GM19193 (cell line): ENCODE measurements around the gene ZDHHC18.

Experiments
- POLR2A ChIP-seq: IDR thresholded peaks from 4 replicates; pipeline ENCODE4 v1.6.1; 2011; ENCODE audit not compliant: insufficient read depth, insufficient read length; ENCODE audit errors: extremely low read depth

The ZDHHC18 gene

GRCh38 chr1:26820784-26821269 is 5.7 kb upstream of the ZDHHC18 start:
- TF ChIP-seq POLR2A: no peak

- no peak for TF ChIP-seq POLR2A
Measured at GRCh38 chr1:26822737-26823395, 3.6 kb upstream of the ZDHHC18 start.

GRCh38 chr1:26824731-26825130 is 1.8 kb upstream of the ZDHHC18 start:
- TF ChIP-seq POLR2A: no peak

DNA sequence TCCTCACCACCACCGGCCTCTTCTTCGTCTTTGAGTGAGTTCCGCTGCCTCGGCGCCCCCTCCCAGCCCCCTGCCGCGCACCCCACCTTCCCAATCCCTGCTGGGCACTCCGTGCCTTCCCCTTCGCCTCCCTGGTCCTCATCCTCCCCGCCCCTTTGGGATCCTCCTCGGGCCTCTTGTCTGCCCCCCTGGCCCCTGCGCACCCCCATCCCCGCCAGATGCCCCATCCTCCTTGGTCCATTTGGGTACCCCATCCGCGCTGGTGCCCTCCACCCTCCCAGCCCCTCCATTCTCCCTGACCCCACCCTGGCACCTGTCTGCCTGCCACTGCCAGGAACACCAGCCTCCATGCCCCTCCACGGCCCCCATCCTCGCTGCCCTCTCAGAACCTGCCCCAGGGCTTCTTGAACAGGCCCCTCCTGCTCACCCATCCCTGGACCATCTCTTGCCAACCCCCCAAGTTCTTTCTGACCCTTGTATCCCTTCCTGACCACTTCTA is 667 bp downstream of the ZDHHC18 start:
- no peak for TF ChIP-seq POLR2A

GRCh38 chr1:26827663-26828062 is 1.2 kb downstream of the ZDHHC18 start:
- TF ChIP-seq POLR2A: no peak

DNA sequence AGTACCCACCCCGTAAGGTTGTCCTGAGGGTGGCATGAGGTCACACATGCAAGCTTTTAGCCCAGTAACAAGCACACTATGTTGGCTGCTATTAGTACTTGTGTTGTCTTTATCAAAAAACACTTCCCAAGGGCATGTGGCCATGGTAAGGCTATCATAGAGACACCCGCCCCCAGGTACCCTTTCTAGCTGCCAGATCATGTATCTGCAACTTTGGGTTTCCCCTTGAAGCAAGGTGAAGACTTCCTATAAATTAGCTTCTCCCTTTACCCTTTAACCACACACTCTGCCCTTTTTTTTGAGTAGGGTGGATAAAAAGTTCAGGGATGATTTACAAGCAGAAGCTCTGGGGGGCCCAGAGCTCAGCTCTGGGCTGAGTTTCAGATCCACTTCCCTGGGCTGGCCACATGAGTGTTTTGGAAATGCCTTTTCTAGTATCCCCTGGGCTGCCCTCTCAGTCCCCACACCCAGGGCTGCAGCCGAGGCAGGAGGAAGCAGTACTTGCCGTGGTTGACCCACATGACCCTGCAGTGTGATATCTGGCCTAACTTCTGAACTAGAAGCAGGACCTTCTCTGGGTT is 2.0 kb downstream of the ZDHHC18 start:
- no peak for TF ChIP-seq POLR2A

GRCh38 chr1:26829184-26829911 is 2.9 kb downstream of the ZDHHC18 start:
- no peak for TF ChIP-seq POLR2A

DNA sequence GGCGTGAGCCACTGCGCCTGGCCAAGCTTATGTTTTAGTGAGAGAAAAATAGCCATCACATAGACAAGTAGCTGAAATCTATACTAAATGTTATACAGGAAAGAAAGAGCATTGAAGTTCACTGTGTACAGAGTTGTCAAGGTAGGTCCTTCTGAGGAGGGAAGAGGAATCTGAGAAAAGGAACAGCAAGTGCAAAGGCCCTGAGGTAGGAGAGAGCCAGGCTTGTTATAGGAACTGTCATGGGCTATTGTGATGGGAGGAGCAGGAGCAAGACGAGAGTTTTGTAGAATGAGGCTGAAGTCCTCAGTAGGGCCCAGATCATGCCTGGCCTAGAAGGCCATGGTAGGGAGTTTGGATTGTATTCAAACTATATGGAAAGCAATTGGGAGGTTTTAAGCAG is 4.6 kb downstream of the ZDHHC18 start:
- no peak for TF ChIP-seq POLR2A

- TF ChIP-seq POLR2A: no peak
Measured at GRCh38 chr1:26831546-26832248, 5.2 kb downstream of the ZDHHC18 start.

- TF ChIP-seq POLR2A: no peak
Measured at GRCh38 chr1:26832249-26832960, 5.9 kb downstream of the ZDHHC18 start.

- TF ChIP-seq POLR2A: peak; percentile 71
Measured at GRCh38 chr1:26833432-26834405, 7.2 kb downstream of the ZDHHC18 start.

- TF ChIP-seq POLR2A: peak; percentile 62
Measured at GRCh38 chr1:26838474-26839338, 12.2 kb downstream of the ZDHHC18 start.

DNA sequence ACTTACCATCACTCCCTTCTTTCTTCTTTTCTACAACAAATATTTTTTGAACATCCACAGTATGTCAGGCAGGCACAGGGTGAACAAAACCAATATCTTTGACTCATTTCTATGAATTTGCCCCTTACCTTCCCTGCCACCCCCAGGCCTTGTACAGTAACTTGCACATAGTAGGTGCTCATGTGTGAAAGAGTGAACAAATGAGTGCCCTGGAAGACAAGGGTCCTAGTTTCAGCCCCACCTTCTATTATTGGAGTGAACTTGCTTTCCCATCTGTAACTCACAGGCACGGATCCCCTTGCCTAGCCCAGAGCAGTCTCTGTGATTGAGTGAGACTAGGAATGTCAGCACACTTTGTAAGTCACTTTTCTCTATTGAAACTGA is 12.8 kb downstream of the ZDHHC18 start:
- no peak for TF ChIP-seq POLR2A

DNA sequence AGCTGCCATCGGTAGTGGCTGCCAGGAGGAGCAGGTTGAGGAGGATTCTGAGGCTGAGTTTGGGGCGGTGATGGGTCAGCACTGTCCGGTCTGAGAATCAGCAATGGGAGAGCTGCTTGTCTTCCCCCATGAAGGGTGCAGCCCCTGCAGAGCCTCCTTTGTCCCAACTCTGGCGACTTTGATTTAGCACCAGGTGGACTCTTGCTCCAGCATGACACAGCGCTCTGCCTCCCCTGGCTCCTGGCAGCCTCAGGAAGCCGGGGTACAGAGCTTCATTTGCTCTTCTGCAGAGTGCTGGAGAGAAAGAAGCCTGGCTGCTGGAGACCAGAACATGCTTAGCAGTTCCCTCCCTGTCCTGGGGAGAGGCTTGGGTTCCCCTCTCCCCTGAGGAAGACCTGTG is 13.3 kb downstream of the ZDHHC18 start:
- no peak for TF ChIP-seq POLR2A
